ENCODE data around the gene ARHGEF6.

The ARHGEF6 gene

DNA sequence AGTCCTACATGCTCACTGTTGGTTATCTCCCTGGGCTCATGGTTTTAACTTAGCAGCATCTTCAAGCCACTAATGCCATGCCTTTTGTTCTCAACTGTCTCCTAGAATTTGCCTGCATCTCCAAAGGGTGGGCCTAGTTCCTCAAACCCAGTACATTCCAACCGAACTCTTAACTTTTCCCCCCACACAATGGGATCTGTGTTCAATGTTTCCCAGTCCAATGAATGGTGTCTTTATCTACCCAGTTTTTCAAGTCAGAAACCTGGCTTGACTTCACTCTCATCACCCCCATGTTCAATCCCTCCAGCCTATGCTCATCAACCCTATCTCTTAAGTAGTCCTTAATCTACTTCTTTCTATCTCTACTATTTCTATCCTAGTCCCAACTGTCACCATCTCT lies 119.8 kb downstream of the ARHGEF6 start:
- POLR2A ChIA-PET, result no interaction called here
- CTCF ChIA-PET, result interaction anchor here (1.2 kb wide), 1 partner anchor 52 kb away, joined by 3 read pairs; no protein-coding TSS in a partner anchor

DNA sequence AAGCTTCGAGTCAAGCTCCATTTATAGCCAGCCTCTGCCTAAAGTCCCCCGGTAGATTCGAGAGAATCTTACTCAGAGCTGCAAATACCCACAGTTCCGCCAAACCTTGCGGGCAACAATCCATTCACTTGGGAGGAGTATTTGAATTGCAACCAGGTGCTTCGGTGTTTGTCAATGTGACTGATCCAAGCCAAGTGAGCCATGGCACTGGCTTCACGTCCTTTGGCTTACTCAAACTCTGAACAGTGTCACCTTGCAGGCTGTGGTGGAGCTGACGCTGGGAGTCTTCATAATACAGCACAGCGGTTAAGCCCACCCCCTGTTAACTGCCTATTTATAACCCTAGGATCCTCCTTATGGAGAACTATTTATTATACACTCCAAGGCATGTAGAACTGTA lies 121.6 kb downstream of the ARHGEF6 start:
- ChIA-PET POLR2A (interaction anchor here (0.6 kb wide), 1 partner anchor 83 kb away, joined by 4 read pairs; no protein-coding TSS in a partner anchor), CTCF (interaction anchor here (0.6 to 1.5 kb wide), 3 partner anchors 9 to 1878 kb away, joined by 3 to 4 read pairs (median 3); no protein-coding TSS in a partner anchor)
- Histone ChIP-seq H3K27ac (ENCODE audit: insufficient read depth in 1 of 2, low read depth in 1 of 2, low read length in 2 of 2, poor library complexity in 1 of 2, severe bottlenecking in 2 of 2) (no peak overlapping the region), H3K36me3 (ENCODE audit: control insufficient read depth in 4 of 4, insufficient read depth in 4 of 4, low read length in 3 of 4) (peaks cover 0 to 6% (median 3%) of the 10 kb centered on the region in 4 experiments), H3K27me3 (replicated peaks in 2 of 5; ENCODE audit: control insufficient read depth in 4 of 5, insufficient read depth in 5 of 5, low read length in 4 of 5) (no peaks in the 10 kb centered on the region), H3K4me3 (ENCODE audit: control insufficient read depth in 1 of 7, extremely low read depth in 1 of 7, insufficient read depth in 4 of 7, low read depth in 2 of 7, low read length in 6 of 7) (no peak overlapping the region), H3K4me1 (ENCODE audit: control extremely low read depth in 1 of 4, control insufficient read depth in 4 of 4, insufficient read depth in 4 of 4, low read length in 3 of 4) (no peaks in the 10 kb centered on the region), H3K9me3 (ENCODE audit: control extremely low read depth in 1 of 5, control insufficient read depth in 4 of 5, insufficient read depth in 2 of 5, low read depth in 1 of 5, low read length in 4 of 5) (peaks cover 0 to 2% (median 0%) of the 10 kb centered on the region in 5 experiments)
- 91% methylated on average over 7 of the region's 9 CpGs for WGBS (ENCODE audit: insufficient coverage)
- no peak for DNase-seq

More for the DNA sequence above, 119.8 kb downstream of the ARHGEF6 start:
- Histone ChIP-seq H3K27ac (ENCODE audit: insufficient read depth in 1 of 2, low read depth in 1 of 2, low read length in 2 of 2, poor library complexity in 1 of 2, severe bottlenecking in 2 of 2) (no peak overlapping the region), H3K4me3 (ENCODE audit: control insufficient read depth in 1 of 7, extremely low read depth in 1 of 7, insufficient read depth in 4 of 7, low read depth in 2 of 7, low read length in 6 of 7) (no peak overlapping the region), H3K4me1 (ENCODE audit: control extremely low read depth in 1 of 4, control insufficient read depth in 4 of 4, insufficient read depth in 4 of 4, low read length in 3 of 4) (no peaks in the 10 kb centered on the region), H3K36me3 (ENCODE audit: control insufficient read depth in 4 of 4, insufficient read depth in 4 of 4, low read length in 3 of 4) (peaks cover 0 to 22% (median 10%) of the 10 kb centered on the region in 4 experiments), H3K27me3 (replicated peaks in 2 of 5; ENCODE audit: control insufficient read depth in 4 of 5, insufficient read depth in 5 of 5, low read length in 4 of 5) (no peaks in the 10 kb centered on the region), H3K9me3 (ENCODE audit: control extremely low read depth in 1 of 5, control insufficient read depth in 4 of 5, insufficient read depth in 2 of 5, low read depth in 1 of 5, low read length in 4 of 5) (peaks cover 0 to 9% (median 4%) of the 10 kb centered on the region in 5 experiments)
- DNase-seq, result no peak
- 90% methylated on average over 1 of the region's 1 CpG for WGBS (ENCODE audit: insufficient coverage)

DNA sequence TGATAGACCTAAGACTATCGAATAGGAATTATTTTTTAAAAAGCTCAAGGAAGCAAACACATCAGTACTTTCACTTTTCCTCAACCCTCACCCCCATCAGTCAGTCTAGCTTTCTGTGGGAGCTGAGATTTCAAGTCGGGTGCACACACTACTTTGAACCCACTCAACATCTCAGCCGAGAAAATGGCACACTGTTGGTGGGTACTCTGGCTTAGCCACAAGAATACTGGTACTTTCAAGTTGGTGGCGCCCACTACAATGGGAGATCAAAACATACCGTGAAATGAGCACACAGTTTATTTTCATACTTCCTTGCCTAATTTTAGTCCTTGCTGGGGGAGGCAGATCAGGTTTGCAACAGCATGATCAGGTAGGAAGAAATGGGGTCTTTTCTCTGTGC lies 122.6 kb downstream of the ARHGEF6 start:
- Histone ChIP-seq H3K4me3 (ENCODE audit: control insufficient read depth in 1 of 7, extremely low read depth in 1 of 7, insufficient read depth in 4 of 7, low read depth in 2 of 7, low read length in 6 of 7) (no peak overlapping the region), H3K27ac (ENCODE audit: insufficient read depth in 1 of 2, low read depth in 1 of 2, low read length in 2 of 2, poor library complexity in 1 of 2, severe bottlenecking in 2 of 2) (no peak overlapping the region), H3K36me3 (ENCODE audit: control insufficient read depth in 4 of 4, insufficient read depth in 4 of 4, low read length in 3 of 4) (peaks cover 0 to 6% (median 0%) of the 10 kb centered on the region in 4 experiments), H3K4me1 (ENCODE audit: control extremely low read depth in 1 of 4, control insufficient read depth in 4 of 4, insufficient read depth in 4 of 4, low read length in 3 of 4) (no peaks in the 10 kb centered on the region), H3K9me3 (ENCODE audit: control extremely low read depth in 1 of 5, control insufficient read depth in 4 of 5, insufficient read depth in 2 of 5, low read depth in 1 of 5, low read length in 4 of 5) (peaks cover 0 to 2% (median 0%) of the 10 kb centered on the region in 5 experiments), H3K27me3 (replicated peaks in 2 of 5; ENCODE audit: control insufficient read depth in 4 of 5, insufficient read depth in 5 of 5, low read length in 4 of 5) (no peaks in the 10 kb centered on the region)
- ChIA-PET POLR2A (interaction anchor here (0.6 kb wide), 1 partner anchor 43 kb away, joined by 10 read pairs; no protein-coding TSS in a partner anchor), CTCF (interaction anchor here (1.5 kb wide), 1 partner anchor 39 kb away, joined by 3 read pairs; no protein-coding TSS in a partner anchor)
- DNase-seq, result no peak
- 72% methylated on average over 4 of the region's 5 CpGs for WGBS (ENCODE audit: insufficient coverage)

DNA sequence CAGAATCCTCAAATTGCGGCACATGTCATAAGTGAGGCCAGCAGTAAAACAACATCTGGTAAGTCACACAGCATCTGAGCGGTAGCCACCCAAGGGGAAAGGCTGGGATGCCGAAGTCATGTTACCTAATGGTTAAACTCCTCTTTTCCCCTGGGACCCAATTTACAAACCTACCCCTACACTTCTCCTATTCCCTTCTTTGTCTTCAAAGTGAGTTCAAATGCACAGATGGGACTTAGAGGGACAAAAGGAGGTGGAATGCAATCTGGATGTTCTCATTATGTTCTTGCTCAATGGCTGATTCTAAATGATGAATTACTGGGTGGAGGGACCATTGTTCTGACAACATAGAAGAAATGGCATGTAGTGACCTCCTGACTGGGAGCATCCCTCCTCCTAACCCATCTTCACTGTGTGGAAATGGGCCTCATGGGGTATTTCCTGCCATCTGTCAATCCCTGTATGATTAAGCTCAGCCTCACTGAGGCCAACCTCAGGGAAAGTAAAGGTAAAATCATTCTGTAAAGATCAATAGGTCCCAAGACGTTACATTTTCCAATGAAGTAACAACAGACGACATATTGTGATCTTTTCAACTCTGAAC lies 124.3 kb downstream of the ARHGEF6 start:
- ChIA-PET CTCF (no interaction called here), POLR2A (no interaction called here)
- no peak overlapping the region for H3K27ac ChIP-seq (ENCODE audit: insufficient read depth in 1 of 2, low read depth in 1 of 2, low read length in 2 of 2, poor library complexity in 1 of 2, severe bottlenecking in 2 of 2)

DNA sequence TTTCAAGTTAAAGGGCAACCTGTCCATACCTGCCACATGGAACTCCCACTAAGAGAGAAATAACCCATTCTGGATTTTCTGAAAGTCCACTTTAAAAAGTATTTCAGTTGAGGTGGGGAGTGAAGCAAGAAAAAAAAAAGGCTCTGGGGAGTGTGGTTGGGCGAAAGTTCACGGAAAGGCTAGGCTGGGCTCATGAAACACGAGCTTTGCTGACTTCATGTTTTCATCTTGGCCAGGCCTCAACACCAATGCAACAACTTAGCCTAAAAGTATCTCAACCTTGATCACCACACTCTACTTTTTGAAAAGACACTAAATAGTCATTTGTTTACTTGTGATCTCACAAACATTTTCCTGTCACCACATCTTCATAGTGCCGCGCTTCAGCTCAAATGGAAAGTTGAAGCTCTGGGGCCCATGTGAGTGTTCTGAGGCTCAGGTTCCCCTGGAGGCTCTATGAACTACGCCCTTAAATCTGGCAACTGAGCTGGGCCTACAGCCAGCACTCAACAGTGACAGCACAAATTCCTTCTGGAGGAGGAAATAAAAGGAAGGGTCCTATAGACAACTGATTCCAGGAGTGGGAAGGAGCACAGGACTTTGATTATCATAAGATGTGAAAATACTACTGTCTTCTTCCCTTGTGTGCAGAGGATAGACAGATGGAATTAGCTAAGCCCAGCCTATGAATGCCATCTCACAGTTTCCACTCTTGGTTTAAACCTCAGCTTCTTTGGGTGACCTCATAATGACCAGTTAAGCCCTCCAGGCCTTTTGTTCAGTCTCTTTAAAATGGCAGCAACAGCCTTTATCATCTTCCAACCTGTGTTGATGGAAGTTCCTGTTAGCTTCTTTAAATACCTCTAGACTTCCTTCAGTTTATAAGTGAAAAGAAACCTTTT lies 127.7 kb downstream of the ARHGEF6 start:
- CTCF ChIA-PET, result interaction anchor here (1.3 kb wide), 1 partner anchor 10 kb away, joined by 3 read pairs; no protein-coding TSS in a partner anchor
- H3K27ac ChIP-seq (ENCODE audit: insufficient read depth in 1 of 2, low read depth in 1 of 2, low read length in 2 of 2, poor library complexity in 1 of 2, severe bottlenecking in 2 of 2), result no peak overlapping the region
- WGBS (ENCODE audit: insufficient coverage), result 92% methylated on average over 3 of the region's 6 CpGs

More for the DNA sequence above, 124.3 kb downstream of the ARHGEF6 start:
- Histone ChIP-seq H3K4me1 (ENCODE audit: control extremely low read depth in 1 of 4, control insufficient read depth in 4 of 4, insufficient read depth in 4 of 4, low read length in 3 of 4) (no peaks in the 10 kb centered on the region), H3K4me3 (ENCODE audit: control insufficient read depth in 1 of 7, extremely low read depth in 1 of 7, insufficient read depth in 4 of 7, low read depth in 2 of 7, low read length in 6 of 7) (no peak overlapping the region), H3K9me3 (ENCODE audit: control extremely low read depth in 1 of 5, control insufficient read depth in 4 of 5, insufficient read depth in 2 of 5, low read depth in 1 of 5, low read length in 4 of 5) (peaks cover 0 to 2% (median 0%) of the 10 kb centered on the region in 5 experiments), H3K27me3 (replicated peaks in 2 of 5; ENCODE audit: control insufficient read depth in 4 of 5, insufficient read depth in 5 of 5, low read length in 4 of 5) (no peaks in the 10 kb centered on the region), H3K36me3 (ENCODE audit: control insufficient read depth in 4 of 4, insufficient read depth in 4 of 4, low read length in 3 of 4) (peaks cover 0 to 5% (median 0%) of the 10 kb centered on the region in 4 experiments)
- no peak for DNase-seq
- WGBS (ENCODE audit: insufficient coverage), result 81% methylated on average over 4 of the region's 5 CpGs

GRCh38 chrX:136650811-136651210 lies 129.9 kb downstream of the ARHGEF6 start:
- Histone ChIP-seq H3K36me3 (ENCODE audit: control insufficient read depth in 4 of 4, insufficient read depth in 4 of 4, low read length in 3 of 4) (no peaks in the 10 kb centered on the region), H3K4me1 (ENCODE audit: control extremely low read depth in 1 of 4, control insufficient read depth in 4 of 4, insufficient read depth in 4 of 4, low read length in 3 of 4) (no peaks in the 10 kb centered on the region), H3K27me3 (replicated peaks in 2 of 5; ENCODE audit: control insufficient read depth in 4 of 5, insufficient read depth in 5 of 5, low read length in 4 of 5) (no peaks in the 10 kb centered on the region), H3K27ac (ENCODE audit: insufficient read depth in 1 of 2, low read depth in 1 of 2, low read length in 2 of 2, poor library complexity in 1 of 2, severe bottlenecking in 2 of 2) (no peak overlapping the region), H3K9me3 (ENCODE audit: control extremely low read depth in 1 of 5, control insufficient read depth in 4 of 5, insufficient read depth in 2 of 5, low read depth in 1 of 5, low read length in 4 of 5) (no peaks in the 10 kb centered on the region), H3K4me3 (ENCODE audit: control insufficient read depth in 1 of 7, extremely low read depth in 1 of 7, insufficient read depth in 4 of 7, low read depth in 2 of 7, low read length in 6 of 7) (no peak overlapping the region)
- ChIA-PET POLR2A (no interaction called here), CTCF (interaction anchor here (1.4 to 1.7 kb wide), 2 partner anchors 8 to 14 kb away, joined by 4 to 5 read pairs; no protein-coding TSS in a partner anchor)
- 93% methylated on average over 3 of the region's 3 CpGs for WGBS (ENCODE audit: insufficient coverage)
- no peak for DNase-seq

More for the DNA sequence above, 127.7 kb downstream of the ARHGEF6 start:
- Histone ChIP-seq H3K36me3 (ENCODE audit: control insufficient read depth in 4 of 4, insufficient read depth in 4 of 4, low read length in 3 of 4) (no peaks in the 10 kb centered on the region), H3K27me3 (replicated peaks in 2 of 5; ENCODE audit: control insufficient read depth in 4 of 5, insufficient read depth in 5 of 5, low read length in 4 of 5) (no peaks in the 10 kb centered on the region), H3K4me1 (ENCODE audit: control extremely low read depth in 1 of 4, control insufficient read depth in 4 of 4, insufficient read depth in 4 of 4, low read length in 3 of 4) (no peaks in the 10 kb centered on the region), H3K4me3 (ENCODE audit: control insufficient read depth in 1 of 7, extremely low read depth in 1 of 7, insufficient read depth in 4 of 7, low read depth in 2 of 7, low read length in 6 of 7) (no peak overlapping the region), H3K9me3 (ENCODE audit: control extremely low read depth in 1 of 5, control insufficient read depth in 4 of 5, insufficient read depth in 2 of 5, low read depth in 1 of 5, low read length in 4 of 5) (peaks cover 0 to 2% (median 0%) of the 10 kb centered on the region in 5 experiments)
- no peak for DNase-seq
- POLR2A ChIA-PET, result no interaction called here

Data from common myeloid progenitor, CD34-positive (primary cell).